Measurements from ENCODE around the gene CMTR1. TPM values are rescaled to one million over a fixed set of nuclear protein-coding genes. Genes with fewer than 3 reads are reported as not detected.
"Not testable (repeated sequence)": the region's sequence is repeated elsewhere in the genome, so short reads cannot be mapped to it uniquely, and the experiment has no call there.

Gene CMTR1
- total and polyA plus RNA-seq, 8 donors: 13.4 to 31.0 (median 17.2) TPM

DNA sequence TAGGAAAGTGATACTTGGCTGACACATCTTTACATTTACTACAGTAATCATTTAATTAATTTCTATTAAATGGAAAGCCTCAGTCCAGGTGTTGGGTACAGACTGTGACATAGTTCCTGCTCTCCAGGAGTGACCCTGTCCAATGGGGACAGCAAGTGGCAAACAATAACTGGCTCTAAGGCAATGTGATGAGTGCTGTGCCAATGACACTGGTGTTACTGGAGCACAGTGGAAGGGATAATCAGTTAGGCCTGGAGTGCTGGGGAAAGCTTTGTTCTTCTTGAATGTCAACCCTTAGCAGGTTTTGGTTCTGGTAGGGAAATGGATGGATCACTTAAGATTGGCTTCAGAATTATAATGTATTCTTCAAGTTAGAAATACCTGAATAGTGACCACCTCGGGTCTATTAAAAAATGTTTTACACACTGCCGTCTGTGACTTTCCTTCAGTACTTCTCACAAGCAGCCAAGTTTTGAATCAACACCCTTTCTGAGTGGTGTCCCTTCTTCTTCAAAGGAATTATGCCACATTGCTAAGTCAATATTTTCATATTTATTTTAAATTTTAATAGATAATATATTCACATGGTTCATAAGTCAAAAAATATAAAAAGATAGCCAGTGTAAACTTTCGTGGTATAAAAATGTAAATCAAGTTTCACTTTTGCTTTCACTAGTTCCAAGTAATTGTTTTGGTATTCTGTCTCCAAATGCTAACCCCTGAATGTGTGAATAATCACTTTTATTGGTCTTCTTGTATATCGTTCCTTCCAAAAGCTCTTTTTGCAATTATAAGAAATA lies 9.6 kb downstream of the CMTR1 start:
- peaks cover 0 to 27% (median 6%) of the 10 kb centered on the region in 3 donors for H3K36me3 ChIP-seq
- intact Hi-C loops (cut with DNase I): no loop called here
- DNase-seq (no peak), ATAC-seq (peak in 3 of 4 donors; percentile 49 to 68 (median 53)), FAIRE-seq (no peak)
- no peaks in the 10 kb centered on the region for H3K9me3 ChIP-seq
- TF ChIP-seq, protein P1, sequence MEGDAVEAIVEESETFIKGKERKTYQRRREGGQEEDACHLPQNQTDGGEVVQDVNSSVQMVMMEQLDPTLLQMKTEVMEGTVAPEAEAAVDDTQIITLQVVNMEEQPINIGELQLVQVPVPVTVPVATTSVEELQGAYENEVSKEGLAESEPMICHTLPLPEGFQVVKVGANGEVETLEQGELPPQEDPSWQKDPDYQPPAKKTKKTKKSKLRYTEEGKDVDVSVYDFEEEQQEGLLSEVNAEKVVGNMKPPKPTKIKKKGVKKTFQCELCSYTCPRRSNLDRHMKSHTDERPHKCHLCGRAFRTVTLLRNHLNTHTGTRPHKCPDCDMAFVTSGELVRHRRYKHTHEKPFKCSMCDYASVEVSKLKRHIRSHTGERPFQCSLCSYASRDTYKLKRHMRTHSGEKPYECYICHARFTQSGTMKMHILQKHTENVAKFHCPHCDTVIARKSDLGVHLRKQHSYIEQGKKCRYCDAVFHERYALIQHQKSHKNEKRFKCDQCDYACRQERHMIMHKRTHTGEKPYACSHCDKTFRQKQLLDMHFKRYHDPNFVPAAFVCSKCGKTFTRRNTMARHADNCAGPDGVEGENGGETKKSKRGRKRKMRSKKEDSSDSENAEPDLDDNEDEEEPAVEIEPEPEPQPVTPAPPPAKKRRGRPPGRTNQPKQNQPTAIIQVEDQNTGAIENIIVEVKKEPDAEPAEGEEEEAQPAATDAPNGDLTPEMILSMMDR (IDR thresholded peaks at IDR 0.05): no peak
- peak overlapping the region in 1 of 4 donors; percentile 12 for H3K4me3 ChIP-seq
- H3K27ac ChIP-seq: peak overlapping the region in 2 of 4 donors; percentile 53 to 60
- WGBS, 2 donors: 21 to 25% methylated on average over 4 of the region's 4 CpGs
- H3K4me1 ChIP-seq: peaks cover 13 to 34% (median 28%) of the 10 kb centered on the region in 3 donors
- H3K27me3 ChIP-seq: no peaks in the 10 kb centered on the region

DNA sequence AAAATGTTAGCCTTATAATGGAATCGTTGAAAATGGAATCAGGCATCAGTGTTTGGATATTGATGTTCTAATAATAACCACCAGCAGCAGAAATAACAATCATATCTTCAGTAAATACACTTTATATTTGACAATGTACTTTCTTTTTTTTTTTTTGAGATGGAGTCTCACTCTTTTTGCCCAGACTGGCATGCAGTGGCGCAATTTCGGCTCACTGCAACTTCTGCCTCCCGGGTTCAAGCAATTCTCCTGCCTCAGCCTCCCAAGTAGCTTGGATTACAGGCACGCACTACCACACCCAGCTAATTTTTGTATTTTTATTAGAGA lies 10.2 kb downstream of the CMTR1 start:
- Histone ChIP-seq H3K36me3 (peaks cover 0 to 27% (median 6%) of the 10 kb centered on the region in 3 donors), H3K4me3 (peak overlapping the region in 1 of 4 donors; percentile 12), H3K4me1 (peaks cover 13 to 30% (median 26%) of the 10 kb centered on the region in 3 donors), H3K27ac (peak overlapping the region in 2 of 4 donors; percentile 53 to 60)
- FAIRE-seq; H3K9me3 ChIP-seq; intact Hi-C loops (cut with DNase I); DNase-seq; H3K27me3 ChIP-seq: not testable (repeated sequence)
- ATAC-seq: peak in 3 of 4 donors; percentile 43 to 64 (median 56)
- WGBS, 2 donors: 31 to 63% methylated on average over 5 of the region's 5 CpGs

DNA sequence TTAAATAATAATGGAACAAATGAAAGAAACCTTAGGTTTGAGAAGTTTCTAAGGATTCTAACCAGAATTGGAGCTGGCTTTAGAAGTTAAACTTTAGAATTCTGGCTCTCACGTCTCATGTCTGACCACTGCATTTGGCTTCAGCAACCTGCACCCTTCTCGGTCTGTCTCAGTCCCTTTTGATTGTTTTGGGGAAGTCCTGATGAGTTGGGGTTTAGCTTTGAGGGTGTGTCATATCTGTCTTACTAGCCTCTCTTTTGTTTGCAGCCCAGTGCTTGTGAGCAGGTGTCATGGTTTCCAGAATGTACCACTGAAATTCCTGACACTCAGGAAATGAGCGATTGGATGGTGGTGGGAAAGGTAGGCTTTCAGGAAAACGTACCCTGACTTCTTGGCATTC lies 17.0 kb downstream of the CMTR1 start:
- WGBS, 2 donors: 88 to 89% methylated on average over 4 of the region's 4 CpGs
- FAIRE-seq: no peak

DNA sequence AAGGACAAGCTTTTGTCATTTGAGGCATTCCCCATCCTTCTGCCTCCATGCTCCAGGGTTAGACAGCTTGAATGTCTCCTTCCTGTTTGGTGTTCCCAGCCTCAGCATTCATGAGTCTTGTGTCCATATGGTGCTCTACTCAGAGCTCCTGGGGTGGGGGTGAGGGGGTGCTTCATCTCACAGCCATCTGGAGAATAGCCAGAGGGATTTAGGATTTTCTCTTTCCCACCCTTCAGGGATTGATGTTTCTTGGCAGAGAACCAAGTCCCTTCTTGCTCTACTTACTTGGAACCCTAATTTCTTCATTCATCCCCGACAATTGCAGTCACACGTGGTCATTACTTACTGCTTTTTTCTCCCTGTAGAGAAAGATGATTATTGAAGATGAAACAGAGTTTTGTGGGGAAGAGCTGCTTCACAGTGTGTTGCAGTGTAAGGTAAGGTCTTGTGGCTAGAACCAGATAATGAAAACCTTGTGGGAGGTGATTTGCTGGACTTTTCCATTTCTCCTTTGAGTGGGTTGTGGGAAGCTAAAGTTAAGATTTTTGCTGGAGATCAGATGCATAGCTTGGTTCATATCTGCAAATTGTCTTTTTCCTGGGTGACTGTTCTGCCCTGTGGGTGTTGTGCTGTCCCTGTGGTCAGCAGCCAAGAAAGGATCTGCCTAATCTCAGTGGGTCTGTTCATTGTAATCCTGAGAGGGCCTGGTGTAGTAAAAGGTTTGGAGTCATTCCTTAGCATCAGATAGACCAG lies 18.6 kb downstream of the CMTR1 start:
- WGBS, 2 donors: 88 to 93% methylated on average over 2 of the region's 2 CpGs
- Histone ChIP-seq H3K4me3 (no peak overlapping the region), H3K27ac (no peak overlapping the region), H3K9me3 (no peaks in the 10 kb centered on the region), H3K36me3 (peaks cover 0 to 31% (median 3%) of the 10 kb centered on the region in 3 donors), H3K27me3 (no peaks in the 10 kb centered on the region), H3K4me1 (no peaks in the 10 kb centered on the region)
- DNase-seq: no peak
- no peak for FAIRE-seq
- intact Hi-C loops (cut with DNase I): no loop called here
- no peak for ATAC-seq
- TF ChIP-seq, protein P1 (IDR thresholded peaks at IDR 0.05): no peak

More for the DNA sequence above, 17.0 kb downstream of the CMTR1 start:
- no peaks in the 10 kb centered on the region for H3K9me3 ChIP-seq
- DNase-seq: no peak
- TF ChIP-seq, protein P1 (IDR thresholded peaks at IDR 0.05): no peak
- H3K4me3 ChIP-seq: no peak overlapping the region
- ATAC-seq: no peak
- H3K27me3 ChIP-seq: no peaks in the 10 kb centered on the region
- H3K36me3 ChIP-seq: peaks cover 0 to 33% (median 6%) of the 10 kb centered on the region in 3 donors
- no peak overlapping the region for H3K27ac ChIP-seq
- intact Hi-C loops (cut with DNase I): no loop called here
- no peaks in the 10 kb centered on the region for H3K4me1 ChIP-seq

DNA sequence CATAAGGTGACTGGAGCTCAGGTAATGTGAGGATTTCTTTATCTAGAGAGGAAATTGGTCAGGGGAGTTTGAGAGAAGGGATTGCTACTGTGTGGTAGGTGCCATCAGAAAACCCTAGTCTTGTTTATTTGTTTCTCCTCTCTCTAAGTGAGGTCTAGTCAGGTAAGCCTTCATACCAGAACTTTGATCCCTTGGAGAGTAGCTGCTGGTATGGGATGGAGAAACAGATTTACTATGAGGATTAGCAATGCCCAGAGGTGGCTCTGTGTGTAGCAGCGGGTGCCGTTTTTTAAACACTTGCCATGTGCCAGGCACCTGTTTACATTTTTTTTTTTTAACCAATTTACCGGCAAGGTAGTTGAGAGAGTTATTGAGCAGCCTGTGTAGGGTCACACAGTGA lies 19.5 kb downstream of the CMTR1 start:
- TF ChIP-seq, protein P1 (IDR thresholded peaks at IDR 0.05): no peak
- no peaks in the 10 kb centered on the region for H3K9me3 ChIP-seq
- intact Hi-C loops (cut with DNase I): no loop called here
- no peak overlapping the region for H3K27ac ChIP-seq
- no peaks in the 10 kb centered on the region for H3K27me3 ChIP-seq
- no peak for FAIRE-seq
- H3K4me1 ChIP-seq: no peaks in the 10 kb centered on the region
- WGBS, 2 donors: 64 to 75% methylated on average over 3 of the region's 3 CpGs
- no peak for ATAC-seq
- no peak overlapping the region for H3K4me3 ChIP-seq
- H3K36me3 ChIP-seq: peaks cover 0 to 24% (median 3%) of the 10 kb centered on the region in 3 donors
- DNase-seq: no peak

All from pancreas (tissue), 10 donors.